ENCODE results near the gene LTA4H. TPM values are rescaled to one million over a fixed set of nuclear protein-coding genes. Genes with fewer than 3 reads are reported as not detected.

The LTA4H gene
- total and polyA plus RNA-seq, 2 experiments from 2014 or later: 35.0 to 90.5 TPM

DNA sequence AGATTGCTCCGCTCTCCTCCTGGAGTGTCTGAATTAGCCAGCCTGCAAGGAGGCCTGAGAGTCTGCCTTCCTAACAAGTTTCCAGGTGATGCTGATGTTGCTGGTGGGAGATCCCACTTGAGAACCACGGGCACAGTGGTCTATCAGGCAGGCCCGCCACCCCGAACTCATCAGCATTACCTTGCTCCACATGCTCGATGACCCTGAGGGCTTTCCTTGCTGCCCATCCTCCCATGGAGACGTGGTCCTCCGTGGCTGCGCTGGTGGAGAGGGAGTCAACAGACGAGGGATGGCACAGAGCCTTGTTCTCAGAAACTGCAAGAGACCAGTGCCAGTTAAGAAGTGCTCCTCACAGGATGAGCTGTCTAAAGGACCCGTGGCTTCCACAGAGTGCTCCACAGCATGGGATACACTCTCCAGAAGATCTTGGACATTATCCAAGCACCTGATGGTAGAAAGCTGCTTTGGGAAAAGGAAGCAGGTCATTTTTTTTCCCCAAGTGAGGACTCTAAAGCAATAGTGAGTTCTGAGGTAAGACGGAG is 57.6 kb downstream of the LTA4H start:
- H3K27me3 ChIP-seq: no peaks in the 10 kb centered on the region
- no peaks in the 10 kb centered on the region for H3K79me2 ChIP-seq
- no peaks in the 10 kb centered on the region for H3K9me3 ChIP-seq (ENCODE audit: low read depth)
- no peak for DNase-seq (ENCODE audit: low spot score)
- WGBS (ENCODE audit: low lambda C conversion rate, missing lambda C conversion rate): 92% methylated on average over 11 of the region's 11 CpGs
- TF ChIP-seq EZH2 (IDR thresholded peaks at IDR 0.05; ENCODE audit: borderline replicate concordance) (no peak), EZH2phosphoT487 (IDR thresholded peaks at IDR 0.05; ENCODE audit: low read depth, severe bottlenecking, unreplicated experiment) (no peak)
- TF ChIP-seq, protein P1, sequence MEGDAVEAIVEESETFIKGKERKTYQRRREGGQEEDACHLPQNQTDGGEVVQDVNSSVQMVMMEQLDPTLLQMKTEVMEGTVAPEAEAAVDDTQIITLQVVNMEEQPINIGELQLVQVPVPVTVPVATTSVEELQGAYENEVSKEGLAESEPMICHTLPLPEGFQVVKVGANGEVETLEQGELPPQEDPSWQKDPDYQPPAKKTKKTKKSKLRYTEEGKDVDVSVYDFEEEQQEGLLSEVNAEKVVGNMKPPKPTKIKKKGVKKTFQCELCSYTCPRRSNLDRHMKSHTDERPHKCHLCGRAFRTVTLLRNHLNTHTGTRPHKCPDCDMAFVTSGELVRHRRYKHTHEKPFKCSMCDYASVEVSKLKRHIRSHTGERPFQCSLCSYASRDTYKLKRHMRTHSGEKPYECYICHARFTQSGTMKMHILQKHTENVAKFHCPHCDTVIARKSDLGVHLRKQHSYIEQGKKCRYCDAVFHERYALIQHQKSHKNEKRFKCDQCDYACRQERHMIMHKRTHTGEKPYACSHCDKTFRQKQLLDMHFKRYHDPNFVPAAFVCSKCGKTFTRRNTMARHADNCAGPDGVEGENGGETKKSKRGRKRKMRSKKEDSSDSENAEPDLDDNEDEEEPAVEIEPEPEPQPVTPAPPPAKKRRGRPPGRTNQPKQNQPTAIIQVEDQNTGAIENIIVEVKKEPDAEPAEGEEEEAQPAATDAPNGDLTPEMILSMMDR (IDR thresholded peaks at IDR 0.05; ENCODE audit: poor library complexity): no peak
- H3K36me3 ChIP-seq (replicated peaks; ENCODE audit: insufficient read depth, low read depth): no peaks in the 10 kb centered on the region
- no peak overlapping the region for H2AFZ ChIP-seq
- no peak overlapping the region for H3K27ac ChIP-seq
- no peak overlapping the region for H3K4me3 ChIP-seq
- peaks cover 5% of the 10 kb centered on the region for H3K4me1 ChIP-seq (ENCODE audit: insufficient read depth)
- H3K4me2 ChIP-seq: no peak overlapping the region
- H3K9me2 ChIP-seq (replicated peaks; ENCODE audit: insufficient read depth): no peaks in the 10 kb centered on the region
- no peaks in the 10 kb centered on the region for H4K20me1 ChIP-seq (ENCODE audit: insufficient read depth, poor library complexity, severe bottlenecking)

DNA sequence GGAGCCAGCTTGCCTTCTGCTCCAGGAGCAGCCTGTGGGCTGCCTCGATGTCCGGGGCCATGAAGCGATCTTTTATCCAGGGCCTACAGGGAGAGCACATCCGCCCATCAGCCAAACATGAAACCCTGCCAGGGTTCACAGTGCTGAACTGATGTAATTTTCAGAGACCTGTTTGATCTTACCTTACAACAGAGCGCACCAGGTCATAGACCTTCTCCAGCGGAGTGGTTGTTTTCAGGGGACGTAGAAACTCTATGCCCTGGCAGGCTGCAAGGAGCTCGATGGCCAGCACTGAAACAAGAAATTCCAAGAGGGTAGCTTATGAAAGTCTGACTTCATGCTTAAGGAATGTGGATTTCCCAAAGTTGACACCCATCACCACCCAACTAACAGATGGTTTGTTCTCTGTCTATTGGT is 59.0 kb downstream of the LTA4H start:
- no peaks in the 10 kb centered on the region for H3K36me3 ChIP-seq (replicated peaks; ENCODE audit: insufficient read depth, low read depth)
- H3K27me3 ChIP-seq: no peaks in the 10 kb centered on the region
- H3K4me2 ChIP-seq: no peak overlapping the region
- TF ChIP-seq, protein P1 (IDR thresholded peaks at IDR 0.05; ENCODE audit: poor library complexity): no peak
- TF ChIP-seq EZH2 (IDR thresholded peaks at IDR 0.05; ENCODE audit: borderline replicate concordance) (no peak), EZH2phosphoT487 (IDR thresholded peaks at IDR 0.05; ENCODE audit: low read depth, severe bottlenecking, unreplicated experiment) (no peak)
- no peak overlapping the region for H2AFZ ChIP-seq
- H4K20me1 ChIP-seq (ENCODE audit: insufficient read depth, poor library complexity, severe bottlenecking): no peaks in the 10 kb centered on the region
- peaks cover 13% of the 10 kb centered on the region for H3K4me1 ChIP-seq (ENCODE audit: insufficient read depth)
- H3K9me3 ChIP-seq (ENCODE audit: low read depth): no peaks in the 10 kb centered on the region
- H3K9me2 ChIP-seq (replicated peaks; ENCODE audit: insufficient read depth): no peaks in the 10 kb centered on the region
- no peak for DNase-seq (ENCODE audit: low spot score)
- H3K79me2 ChIP-seq: no peaks in the 10 kb centered on the region
- 88% methylated on average over 8 of the region's 8 CpGs for WGBS (ENCODE audit: low lambda C conversion rate, missing lambda C conversion rate)
- no peak overlapping the region for H3K27ac ChIP-seq
- no peak overlapping the region for H3K4me3 ChIP-seq

DNA sequence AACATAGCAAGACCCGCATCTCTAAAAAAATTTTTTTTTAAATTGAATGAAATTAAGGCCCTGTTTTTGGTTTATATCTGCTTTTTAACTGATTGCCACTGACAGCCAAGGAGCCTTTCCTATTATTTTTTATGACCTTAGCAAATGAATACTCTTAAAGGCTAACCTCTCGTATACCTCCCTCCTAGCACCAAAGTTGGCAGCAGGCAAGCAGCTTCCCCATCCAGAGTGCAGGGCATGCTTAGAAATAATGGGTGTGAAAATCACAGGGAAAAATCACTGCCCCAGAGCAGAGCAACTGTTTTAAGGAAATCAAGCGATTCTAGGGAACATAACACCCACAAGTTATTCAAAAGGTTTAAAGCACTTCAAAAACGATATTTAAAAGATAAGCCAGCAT is 59.9 kb downstream of the LTA4H start:
- no peak for DNase-seq (ENCODE audit: low spot score)
- TF ChIP-seq EZH2phosphoT487 (IDR thresholded peaks at IDR 0.05; ENCODE audit: low read depth, severe bottlenecking, unreplicated experiment) (no peak), EZH2 (IDR thresholded peaks at IDR 0.05; ENCODE audit: borderline replicate concordance) (no peak)
- TF ChIP-seq, protein P1 (IDR thresholded peaks at IDR 0.05; ENCODE audit: poor library complexity): no peak
- Histone ChIP-seq H4K20me1 (ENCODE audit: insufficient read depth, poor library complexity, severe bottlenecking) (no peaks in the 10 kb centered on the region), H3K36me3 (replicated peaks; ENCODE audit: insufficient read depth, low read depth) (no peaks in the 10 kb centered on the region), H3K27ac (no peak overlapping the region), H3K9me2 (replicated peaks; ENCODE audit: insufficient read depth) (no peaks in the 10 kb centered on the region), H3K27me3 (no peaks in the 10 kb centered on the region), H3K4me3 (no peak overlapping the region), H3K4me2 (no peak overlapping the region), H3K4me1 (ENCODE audit: insufficient read depth) (peaks cover 13% of the 10 kb centered on the region), H2AFZ (no peak overlapping the region), H3K9me3 (ENCODE audit: low read depth) (no peaks in the 10 kb centered on the region), H3K79me2 (no peaks in the 10 kb centered on the region)
- WGBS (ENCODE audit: low lambda C conversion rate, missing lambda C conversion rate): 93% methylated on average over 4 of the region's 4 CpGs
